Embryonic facial prominence (tissue), 1 donor: Measurements from ENCODE around the gene CCDC136.

Experiments
- DNase-seq: peaks from one replicate; pipeline ENCODE4 v3.0.0-alpha.2; 2016; ENCODE audit errors: extremely low spot score

CCDC136 gene

GRCh38 chr7:128844777-128845311 is 53.1 kb downstream of the CCDC136 start:
- no peak for DNase-seq

DNA sequence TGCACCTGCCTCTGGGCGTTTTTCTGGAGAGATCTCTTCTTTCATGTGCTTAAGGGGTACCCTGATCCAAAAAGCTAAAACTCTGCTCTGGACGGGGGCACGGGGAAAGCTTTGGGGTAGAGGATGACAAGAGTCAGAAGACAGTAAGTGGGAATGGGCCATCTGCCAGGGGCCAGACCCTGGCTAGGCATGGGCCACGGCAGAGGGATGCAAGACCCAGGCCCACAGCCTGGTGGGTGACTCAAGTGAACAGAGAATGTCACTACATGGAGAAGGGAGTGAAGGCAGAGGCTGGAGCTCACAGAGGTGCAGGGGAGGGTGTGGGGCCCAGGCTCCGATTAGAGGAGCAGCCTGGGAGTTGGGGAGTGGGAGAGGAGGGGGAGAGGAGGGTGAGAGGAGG is 53.7 kb downstream of the CCDC136 start:
- no peak for DNase-seq

DNA sequence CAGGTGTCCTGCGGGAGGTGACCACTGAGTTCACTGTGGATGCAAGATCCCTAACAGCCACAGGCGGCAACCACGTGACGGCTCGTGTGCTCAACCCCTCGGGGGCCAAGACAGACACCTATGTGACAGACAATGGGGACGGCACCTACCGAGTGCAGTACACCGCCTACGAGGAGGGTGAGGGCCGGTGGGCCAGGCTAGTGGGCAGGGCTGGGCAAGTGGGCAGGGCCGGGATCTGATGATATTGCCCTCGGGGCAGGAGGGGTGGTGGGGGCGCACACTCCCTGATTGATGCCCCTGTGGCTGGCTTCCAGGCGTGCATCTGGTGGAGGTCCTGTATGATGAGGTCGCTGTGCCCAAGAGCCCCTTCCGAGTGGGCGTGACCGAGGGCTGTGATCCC is 54.2 kb downstream of the CCDC136 start:
- DNase-seq: no peak

DNA sequence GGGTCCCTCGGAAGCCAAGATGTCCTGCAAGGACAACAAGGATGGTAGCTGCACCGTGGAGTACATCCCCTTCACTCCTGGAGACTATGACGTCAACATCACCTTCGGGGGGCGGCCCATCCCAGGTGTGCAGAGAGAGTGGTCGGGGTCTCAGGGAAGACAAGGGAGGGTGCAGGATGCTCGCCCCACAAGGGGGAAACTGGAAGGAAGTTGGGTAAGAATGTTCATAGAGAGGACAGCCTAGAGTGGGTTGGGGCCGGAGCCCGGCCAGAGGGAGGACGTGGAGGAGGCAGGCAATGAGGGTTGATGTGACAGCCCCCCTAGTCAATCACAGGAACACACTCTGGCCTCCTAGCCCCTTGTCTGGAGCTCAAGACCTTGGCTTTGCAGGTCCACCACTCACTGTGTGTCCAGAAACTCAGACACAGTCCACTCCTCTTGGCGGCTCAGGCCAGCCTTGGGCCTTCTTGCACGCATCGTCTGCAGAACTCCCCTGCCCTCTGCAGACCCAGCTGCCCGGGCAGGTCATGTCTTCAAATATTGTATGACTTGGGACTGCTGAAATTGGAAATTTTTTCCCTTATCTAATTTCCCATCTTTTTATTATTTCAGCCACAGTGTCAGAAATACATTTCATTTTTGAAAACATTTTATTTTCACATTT is 55.1 kb downstream of the CCDC136 start:
- DNase-seq: no peak

DNA sequence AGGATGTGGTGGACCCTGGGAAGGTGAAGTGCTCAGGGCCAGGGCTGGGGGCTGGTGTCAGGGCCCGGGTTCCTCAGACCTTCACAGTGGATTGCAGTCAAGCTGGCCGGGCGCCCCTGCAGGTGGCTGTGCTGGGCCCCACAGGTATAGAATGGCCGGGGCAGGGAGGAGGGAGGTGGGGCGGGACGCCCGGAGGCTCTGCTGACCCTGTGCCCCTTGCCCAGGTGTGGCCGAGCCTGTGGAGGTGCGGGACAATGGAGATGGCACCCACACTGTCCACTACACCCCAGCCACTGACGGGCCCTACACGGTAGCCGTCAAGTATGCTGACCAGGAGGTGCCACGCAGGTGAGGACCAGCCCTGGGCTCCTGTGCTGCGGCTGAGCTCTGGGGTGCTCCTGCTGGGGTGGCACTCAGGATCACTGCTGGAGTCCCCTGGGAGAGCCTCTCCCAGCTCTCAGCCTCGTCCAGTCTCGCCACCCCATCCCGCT is 56.0 kb downstream of the CCDC136 start:
- no peak for DNase-seq

DNA sequence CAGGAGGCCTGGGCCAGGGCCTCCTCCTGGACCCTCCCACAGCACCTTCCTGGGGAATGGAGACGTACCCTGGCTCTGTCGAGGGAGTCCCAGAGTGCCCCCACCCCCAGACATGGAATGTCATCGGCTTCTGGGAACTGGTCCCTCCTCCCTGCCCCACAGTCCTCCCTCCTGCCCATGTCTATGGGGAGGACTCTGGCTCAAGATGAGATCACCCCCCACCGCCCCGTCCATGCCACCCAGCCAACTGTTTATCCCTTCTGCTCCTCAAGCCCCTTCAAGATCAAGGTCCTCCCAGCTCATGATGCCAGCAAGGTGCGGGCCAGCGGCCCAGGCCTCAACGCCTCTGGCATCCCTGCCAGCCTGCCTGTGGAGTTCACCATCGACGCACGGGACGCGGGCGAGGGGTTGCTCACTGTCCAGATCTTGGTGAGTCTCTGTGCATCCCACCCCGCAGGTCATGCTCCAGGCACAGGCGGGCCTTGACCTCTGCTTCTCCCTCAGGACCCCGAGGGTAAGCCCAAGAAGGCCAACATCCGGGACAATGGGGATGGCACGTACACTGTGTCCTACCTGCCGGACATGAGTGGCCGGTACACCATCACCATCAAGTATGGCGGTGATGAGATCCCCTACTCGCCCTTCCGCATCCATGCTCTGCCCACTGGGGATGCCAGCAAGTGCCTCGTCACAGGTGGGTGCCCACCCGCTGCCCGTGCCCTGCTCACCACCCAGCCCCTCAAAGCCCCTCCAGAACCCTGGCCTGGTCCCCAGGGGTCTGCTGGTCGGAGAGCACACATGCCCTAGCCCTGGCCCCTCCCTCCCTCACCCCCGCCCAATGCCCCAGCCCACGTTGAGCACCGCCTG is 56.8 kb downstream of the CCDC136 start:
- DNase-seq: no peak

GRCh38 chr7:128849156-128849515 is 57.4 kb downstream of the CCDC136 start:
- DNase-seq: no peak

GRCh38 chr7:128849804-128850490 is 58.2 kb downstream of the CCDC136 start:
- no peak for DNase-seq

DNA sequence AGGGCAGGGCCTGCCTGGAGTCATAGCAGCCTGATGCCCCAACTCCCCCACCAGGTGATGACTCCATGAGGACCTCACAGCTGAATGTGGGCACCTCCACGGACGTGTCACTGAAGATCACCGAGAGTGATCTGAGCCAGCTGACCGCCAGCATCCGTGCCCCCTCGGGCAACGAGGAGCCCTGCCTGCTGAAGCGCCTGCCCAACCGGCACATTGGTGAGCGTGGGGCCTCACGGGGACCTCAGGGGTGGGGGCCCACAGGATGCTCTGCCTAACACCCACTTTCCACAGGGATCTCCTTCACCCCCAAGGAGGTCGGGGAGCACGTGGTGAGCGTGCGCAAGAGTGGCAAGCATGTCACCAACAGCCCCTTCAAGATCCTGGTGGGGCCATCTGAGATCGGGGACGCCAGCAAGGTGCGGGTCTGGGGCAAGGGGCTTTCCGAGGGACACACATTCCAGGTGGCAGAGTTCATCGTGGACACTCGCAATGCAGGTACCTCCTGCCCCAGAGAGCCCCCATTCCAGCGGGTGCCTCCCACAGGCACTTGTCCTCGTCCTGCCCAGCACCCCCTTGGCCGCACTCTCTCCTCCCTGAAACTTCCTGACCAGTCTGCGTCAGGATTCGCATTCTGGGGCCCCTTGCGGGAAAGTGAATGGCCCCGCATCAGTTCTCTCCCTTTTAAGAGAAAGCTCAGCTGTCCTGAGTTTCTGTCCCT is 60.9 kb downstream of the CCDC136 start:
- no peak for DNase-seq

DNA sequence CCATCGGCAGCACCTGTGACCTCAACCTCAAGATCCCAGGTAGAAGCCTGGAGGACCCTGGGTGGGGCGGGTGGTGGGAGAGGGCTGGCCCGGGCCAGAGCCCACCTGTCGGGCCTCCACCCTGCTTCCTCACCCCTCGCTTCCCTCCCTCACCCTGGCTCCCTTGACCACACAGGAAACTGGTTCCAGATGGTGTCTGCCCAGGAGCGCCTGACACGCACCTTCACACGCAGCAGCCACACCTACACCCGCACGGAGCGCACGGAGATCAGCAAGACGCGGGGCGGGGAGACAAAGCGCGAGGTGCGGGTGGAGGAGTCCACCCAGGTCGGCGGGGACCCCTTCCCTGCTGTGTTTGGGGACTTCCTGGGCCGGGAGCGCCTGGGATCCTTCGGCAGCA is 62.0 kb downstream of the CCDC136 start:
- DNase-seq: no peak

DNA sequence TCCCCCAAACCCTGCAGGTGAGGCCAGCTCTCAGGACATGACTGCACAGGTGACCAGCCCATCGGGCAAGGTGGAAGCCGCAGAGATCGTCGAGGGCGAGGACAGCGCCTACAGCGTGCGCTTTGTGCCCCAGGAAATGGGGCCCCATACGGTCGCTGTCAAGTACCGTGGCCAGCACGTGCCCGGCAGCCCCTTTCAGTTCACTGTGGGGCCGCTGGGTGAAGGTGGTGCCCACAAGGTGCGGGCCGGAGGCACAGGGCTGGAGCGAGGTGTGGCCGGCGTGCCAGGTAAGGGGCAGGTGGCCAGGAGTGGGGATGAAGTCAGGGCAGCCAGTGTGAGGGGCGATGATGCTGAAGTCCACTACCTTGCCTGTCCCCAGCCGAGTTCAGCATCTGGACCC is 62.6 kb downstream of the CCDC136 start:
- DNase-seq: no peak

DNA sequence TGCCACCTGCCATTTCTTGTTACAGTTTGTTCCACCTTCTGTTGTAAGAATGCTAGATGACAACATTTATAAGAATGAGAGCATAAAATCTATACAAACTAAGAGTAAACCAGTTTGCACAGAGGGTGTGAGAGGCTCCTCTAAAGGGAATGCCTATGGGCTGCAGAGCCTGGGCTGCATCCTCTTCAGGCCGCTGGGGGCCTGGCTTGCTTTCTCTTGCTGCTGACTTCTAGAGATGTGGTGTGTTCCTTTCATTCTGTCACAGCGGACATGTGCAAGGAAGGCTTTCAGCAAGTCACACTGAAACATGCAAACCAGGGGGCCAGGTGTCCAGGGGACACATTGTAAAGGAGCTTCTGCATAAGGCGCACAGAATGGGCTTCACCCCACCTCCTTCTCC is 63.8 kb downstream of the CCDC136 start:
- DNase-seq: no peak

GRCh38 chr7:128856001-128856718 is 64.4 kb downstream of the CCDC136 start:
- no peak for DNase-seq

DNA sequence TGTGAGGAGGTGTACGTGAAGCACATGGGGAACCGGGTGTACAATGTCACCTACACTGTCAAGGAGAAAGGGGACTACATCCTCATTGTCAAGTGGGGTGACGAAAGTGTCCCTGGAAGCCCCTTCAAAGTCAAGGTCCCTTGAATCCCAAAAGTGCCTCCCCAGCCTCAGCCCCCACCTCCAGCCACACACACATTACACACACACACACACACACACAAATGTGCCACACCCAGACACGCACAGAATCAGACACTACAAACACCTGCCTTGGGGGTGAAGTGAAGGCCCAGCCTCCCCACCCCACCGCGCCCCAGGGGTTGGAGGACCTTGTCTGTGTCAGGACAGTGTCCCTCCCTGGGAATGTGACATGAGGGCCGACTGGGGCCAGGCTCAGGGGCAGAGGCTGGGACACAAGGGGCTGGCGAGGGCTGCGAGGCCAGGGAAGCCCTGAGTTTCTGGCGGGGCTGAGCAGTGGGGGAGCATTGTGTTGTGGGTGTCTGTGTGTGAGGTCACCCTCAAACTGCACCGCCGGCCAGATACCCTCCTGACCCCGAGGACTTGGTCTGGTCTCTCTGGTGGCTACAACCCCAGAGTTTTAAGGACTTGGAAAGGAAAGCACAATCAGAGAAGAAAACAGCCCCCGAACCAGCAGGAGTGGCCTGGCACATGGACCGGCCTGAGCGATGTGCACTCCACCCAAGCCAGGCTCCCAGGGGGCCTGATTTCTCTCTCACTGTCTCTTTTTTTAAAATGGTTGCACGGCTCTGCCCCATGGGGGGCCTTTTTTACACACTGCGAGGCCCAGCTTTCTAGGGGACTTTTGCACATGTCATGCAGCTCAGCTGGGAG is 66.8 kb downstream of the CCDC136 start:
- DNase-seq: no peak

DNA sequence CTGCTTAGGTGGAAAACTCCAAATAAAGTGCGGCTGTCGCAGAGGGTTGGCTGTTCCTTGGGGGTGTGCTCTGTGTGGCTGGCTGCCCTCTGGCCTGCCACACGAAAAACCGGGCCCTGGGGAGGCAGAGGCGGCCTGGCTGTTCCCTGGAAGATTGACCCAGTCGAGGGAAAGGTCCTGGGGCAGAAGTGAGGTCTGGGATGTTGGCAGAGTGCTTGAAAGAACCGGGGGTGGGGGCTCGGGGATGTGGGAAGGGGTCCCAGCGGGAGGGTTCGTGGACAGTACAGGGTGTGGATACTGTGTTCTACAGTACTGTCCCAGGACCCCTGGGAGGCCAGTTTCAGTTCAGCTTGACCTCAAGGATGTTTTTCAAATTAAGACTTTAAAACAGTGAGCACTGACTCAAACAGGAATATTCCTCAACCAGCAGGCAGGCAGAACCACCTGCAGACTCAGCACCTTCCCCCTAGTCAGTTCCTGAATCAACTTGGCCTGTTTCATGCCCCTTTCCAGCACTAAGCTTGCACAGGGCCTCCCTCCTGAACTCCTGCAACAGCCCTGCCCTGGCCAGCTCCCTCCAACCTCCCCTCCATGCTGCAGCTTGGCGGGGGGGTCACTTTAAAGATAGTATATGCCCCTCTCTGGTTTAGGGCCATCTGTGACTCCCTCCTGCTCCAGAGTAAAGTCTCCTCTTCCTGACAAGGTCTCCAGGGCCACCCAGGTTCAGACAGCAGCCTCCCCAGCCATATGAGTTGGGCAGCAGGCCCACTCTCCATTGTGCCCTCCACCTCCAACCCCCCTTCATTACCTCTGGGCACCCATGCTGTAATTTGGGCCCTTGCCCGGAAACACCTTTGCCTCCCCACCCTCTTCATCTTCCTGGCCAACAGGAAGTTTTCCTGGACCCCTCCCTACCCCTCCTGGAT is 67.7 kb downstream of the CCDC136 start:
- DNase-seq: no peak

GRCh38 chr7:128860158-128861073 is 68.6 kb downstream of the CCDC136 start:
- DNase-seq: no peak

DNA sequence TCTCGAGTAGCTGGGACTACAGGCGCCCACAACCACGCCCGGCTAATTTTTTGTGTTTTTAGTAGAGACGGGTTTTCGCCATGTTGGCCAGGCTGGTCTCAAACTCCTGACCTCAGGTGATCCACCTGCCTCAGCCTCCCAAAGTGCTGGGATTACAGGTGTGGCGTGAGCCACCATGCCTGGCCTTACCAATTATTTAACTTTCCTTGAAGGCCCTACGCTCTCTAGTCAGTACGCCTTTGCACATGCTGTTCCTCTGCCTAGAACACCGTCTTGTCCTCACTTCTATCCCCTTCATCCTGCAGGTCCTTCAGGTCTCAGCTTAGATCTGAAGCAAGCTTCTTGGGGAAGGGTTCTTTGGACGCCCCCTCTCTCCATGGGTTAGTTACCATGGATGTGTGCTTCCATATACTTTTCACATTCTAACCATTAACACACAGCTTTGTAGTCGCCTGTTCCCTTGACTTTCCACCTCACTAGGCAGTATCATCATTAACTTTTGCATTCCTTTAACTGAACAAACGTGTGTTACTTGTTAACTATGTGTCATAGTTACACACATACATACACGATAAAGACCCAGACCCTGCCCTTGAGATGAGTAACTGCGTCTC is 70.3 kb downstream of the CCDC136 start:
- DNase-seq: no peak
